ENCODE data around the gene FRMD8.

FRMD8 gene, protein sequence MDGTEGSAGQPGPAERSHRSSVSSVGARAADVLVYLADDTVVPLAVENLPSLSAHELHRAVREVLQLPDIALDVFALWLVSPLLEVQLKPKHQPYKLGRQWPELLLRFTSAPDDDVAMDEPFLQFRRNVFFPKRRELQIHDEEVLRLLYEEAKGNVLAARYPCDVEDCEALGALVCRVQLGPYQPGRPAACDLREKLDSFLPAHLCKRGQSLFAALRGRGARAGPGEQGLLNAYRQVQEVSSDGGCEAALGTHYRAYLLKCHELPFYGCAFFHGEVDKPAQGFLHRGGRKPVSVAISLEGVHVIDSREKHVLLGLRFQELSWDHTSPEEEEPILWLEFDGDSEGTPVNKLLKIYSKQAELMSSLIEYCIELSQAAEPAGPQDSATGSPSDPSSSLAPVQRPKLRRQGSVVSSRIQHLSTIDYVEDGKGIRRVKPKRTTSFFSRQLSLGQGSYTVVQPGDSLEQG

DNA sequence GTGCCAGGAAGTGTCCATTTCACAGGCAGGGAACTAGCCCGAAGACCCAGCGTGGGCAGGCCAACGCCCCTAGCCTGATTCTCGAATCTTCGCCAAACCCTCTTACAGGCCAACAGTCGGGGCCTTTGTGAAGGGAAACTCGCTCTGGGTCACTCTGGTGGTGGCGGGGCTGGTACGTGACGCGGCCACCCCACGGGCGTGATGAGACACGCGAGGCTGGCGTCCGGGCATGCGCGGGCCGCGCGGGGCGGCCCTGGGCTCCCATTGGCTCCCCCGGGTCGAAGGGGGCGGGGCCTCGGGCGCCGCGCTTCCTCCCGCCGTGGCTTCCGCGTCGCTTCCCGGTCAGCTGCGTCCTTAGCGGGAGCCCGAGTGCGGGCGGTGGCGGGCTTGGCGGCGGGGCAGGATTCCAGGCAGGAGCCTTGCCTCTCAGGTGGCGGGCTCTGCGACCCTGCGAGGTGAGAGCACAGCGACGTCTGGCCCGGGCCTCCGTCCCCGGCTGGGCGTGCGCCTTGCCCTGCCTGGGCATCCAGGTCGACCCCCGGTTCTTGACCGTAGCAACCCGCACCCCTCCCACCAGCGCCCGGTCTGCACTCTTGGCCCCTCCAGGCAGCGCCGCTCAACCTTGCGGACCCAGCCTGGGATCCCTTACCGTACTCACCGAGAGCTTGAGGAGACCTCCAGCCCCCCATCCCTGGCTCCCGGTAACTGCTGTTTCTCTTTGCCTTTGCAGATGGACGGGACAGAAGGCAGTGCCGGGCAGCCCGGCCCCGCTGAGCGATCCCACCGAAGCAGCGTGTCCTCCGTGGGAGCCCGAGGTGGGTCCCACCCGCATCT, at the start of gene FRMD8:
Gene FRMD8 (plus strand): TSS at position 331 of the 834 bp plus-strand sequence. CDS start 400 bp downstream, at position 731.
- DNase-seq (ENCODE audit: low spot score): peak; percentile 75

DNA sequence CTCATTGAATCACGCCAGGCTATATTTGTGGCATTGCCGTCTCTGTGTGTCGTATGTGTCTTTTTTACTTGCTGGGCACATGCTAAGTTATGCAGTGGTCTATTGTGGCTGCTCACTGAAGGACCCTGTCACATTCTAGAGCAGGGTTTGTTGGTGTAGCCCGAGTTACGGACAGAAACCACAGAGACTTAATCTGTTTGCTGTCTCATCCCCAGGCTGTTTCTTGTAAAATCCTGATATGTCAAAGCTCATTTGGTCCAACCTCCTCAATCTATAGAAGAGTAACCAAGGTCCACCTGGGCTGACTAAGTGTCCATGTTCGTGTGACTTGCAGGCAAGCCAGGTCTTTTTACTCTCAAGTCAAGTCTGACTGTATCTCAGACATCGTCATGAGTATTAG, 47.8 kb upstream of the FRMD8 start:
- no peak for DNase-seq (ENCODE audit: low spot score)

DNA sequence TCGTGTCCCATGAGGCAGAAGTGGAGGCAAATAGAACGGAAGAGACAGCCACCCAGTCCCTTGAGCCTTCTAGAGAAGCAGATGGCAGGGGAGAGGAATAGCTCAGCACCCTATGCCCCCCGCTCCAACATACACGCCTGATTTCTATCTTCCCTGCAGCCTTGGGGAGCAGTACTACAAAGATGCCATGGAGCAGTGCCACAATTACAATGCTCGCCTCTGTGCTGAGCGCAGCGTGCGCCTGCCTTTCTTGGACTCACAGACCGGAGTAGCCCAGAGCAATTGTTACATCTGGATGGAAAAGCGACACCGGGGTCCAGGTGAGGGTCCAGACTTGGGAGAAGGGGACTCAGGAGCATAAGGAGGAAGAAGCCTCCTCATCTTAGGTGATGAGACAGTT, 46.2 kb upstream of the FRMD8 start:
- DNase-seq (ENCODE audit: low spot score): no peak

- DNase-seq (ENCODE audit: low spot score): no peak
These were observed 44.6 kb upstream of the FRMD8 start for GRCh38 chr11:65341856-65342255.

GRCh38 chr11:65351511-65351910, 34.9 kb upstream of the FRMD8 start:
- no peak for DNase-seq (ENCODE audit: low spot score)

DNA sequence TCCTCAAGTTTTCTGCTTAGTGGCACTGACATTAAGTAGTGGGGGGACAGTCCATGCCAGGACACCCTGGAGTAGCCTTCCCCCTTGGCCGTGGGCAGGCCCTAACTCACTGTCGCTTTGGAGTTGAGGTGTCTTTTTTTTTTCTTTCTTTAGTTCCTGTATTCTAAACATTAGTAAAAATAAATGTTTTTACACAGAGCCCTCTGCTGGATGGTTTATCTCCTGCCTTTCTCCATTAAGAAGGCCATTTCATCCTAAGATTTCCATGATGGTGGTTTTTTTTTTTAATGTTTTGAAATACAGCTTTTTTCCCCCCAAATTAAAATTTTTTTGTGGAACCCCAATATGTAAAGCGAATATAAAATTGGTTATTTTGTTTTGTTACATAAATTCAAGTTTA, 33.7 kb upstream of the FRMD8 start:
- DNase-seq (ENCODE audit: low spot score): no peak

- DNase-seq (ENCODE audit: low spot score): no peak
These were observed 33.1 kb upstream of the FRMD8 start for GRCh38 chr11:65353376-65353775.

GRCh38 chr11:65353900-65354264, 32.6 kb upstream of the FRMD8 start:
- no peak for DNase-seq (ENCODE audit: low spot score)

DNA sequence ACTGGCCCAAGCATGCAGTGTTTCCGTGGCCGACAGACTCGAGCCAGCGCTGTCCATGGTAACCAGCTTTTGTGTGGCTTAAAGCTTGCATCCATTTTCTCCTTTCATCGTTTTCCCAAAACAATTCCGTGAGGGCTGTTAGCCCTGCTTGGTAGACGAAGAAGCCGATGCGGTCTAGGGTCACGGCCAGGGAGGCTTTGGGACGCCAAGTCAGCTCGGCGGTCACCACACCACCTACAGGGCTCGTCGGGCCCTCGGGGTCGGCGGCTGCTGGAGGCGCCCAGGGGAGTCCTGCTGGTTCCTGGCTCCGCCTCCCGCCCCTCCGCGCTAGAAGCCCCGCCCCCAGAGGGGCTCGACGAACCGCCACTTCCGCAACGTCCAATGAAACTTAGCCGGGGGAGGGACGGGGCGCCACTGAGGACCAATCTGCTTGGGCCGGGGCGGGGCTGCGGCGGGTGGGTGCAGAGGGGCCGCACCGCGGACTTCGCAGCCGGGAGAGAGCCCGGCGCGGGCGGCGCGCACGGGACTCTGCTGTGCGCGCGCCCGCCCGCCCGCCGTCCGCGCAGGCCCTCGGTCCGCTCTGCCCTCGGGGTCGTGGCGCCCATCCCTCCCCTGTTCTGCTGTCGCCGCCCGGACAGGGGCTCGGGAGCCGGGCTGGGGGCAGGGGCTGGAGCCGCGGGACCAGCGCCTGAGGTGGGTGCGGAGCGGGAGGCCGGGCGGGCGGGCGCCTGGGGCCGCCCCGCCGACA, 32.0 kb upstream of the FRMD8 start, which contains the start of gene TIGD3:
Gene TIGD3 (plus strand): TSS at position 487 of the 748 bp plus-strand sequence. CDS start 1,058 bp downstream, outside the sequence.
- DNase-seq (ENCODE audit: low spot score): peak; percentile 91

DNA sequence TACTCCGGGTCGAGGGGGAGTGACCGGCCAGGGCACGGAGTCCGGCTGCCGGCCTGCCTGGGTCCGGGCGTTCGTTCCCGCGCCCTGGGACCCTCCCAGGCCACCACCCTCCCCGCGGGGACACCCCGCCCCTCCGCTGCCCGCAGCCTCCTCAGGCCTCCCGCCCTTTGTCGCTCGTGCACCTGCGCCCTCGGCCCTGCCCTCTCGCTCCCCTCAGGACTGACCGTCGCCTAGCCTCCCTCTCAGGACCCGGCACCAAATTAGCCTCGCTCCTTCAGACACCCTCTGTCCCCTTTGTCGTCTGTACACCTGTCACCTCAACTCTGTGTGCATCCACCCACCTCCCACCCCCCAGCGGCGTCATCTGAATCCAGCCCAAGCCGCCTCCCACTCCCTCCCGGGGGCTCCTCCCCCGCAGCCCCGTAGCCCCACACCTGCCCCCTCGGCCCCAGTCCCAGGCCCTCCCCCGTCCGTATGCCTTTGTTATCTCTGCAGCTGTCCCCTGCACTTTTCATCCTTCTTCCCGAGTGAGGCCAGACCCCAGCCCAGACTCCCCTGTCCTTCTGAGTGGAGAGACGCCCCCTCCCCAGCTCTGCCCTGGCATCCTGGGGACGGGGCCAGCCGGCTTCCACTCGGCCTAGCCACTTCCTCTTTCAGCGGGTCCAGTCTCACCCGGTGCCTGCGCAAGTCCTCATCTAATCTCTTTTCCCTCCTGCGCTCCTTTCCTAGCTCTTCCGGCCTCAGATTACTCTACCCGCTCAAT, 31.2 kb upstream of the FRMD8 start:
- DNase-seq (ENCODE audit: low spot score): no peak

DNA sequence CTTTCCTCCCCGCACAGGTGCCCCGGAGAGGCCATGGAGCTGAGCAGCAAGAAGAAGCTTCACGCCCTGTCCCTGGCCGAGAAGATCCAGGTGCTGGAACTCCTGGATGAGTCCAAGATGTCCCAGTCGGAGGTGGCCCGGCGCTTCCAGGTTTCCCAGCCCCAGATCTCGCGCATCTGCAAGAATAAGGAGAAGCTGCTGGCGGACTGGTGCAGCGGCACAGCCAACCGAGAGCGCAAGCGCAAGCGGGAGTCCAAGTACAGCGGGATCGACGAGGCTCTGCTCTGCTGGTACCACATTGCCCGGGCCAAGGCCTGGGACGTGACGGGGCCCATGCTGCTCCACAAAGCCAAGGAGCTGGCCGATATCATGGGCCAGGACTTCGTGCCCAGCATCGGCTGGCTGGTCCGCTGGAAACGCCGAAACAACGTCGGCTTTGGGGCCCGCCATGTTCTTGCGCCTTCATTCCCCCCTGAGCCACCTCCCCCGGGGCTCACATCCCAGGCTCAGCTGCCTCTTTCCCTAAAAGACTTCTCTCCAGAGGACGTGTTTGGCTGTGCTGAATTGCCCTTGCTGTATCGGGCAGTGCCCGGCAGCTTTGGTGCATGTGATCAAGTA, 30.6 kb upstream of the FRMD8 start:
- DNase-seq (ENCODE audit: low spot score): no peak

- no peak for DNase-seq (ENCODE audit: low spot score)
These were observed 30.0 kb upstream of the FRMD8 start for GRCh38 chr11:65356394-65356972.

DNA sequence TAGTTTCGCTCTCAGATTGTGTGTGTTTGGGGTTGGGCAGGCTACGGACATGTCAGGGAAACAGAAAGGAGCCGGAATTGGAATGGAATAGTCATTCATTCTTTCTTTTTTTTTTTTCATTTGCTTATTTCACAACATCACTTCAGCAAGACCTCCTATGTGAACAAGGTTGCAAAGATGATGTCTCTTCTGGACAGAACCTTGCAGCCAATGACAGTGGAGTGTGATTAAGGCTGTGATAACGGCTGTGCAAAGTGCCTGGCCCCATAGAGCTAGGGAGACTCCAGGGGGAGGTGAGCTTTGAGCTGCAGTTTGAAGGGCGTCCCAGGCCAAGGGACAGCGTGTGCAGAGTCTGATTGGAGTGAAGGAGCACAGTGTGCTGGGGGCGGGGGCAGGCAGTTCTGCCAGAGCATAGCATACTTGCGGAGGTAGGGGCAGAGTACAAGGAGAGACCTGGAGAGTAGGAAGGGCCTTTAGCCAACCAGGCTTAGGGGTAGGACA, 28.5 kb upstream of the FRMD8 start:
- DNase-seq (ENCODE audit: low spot score): no peak

DNA sequence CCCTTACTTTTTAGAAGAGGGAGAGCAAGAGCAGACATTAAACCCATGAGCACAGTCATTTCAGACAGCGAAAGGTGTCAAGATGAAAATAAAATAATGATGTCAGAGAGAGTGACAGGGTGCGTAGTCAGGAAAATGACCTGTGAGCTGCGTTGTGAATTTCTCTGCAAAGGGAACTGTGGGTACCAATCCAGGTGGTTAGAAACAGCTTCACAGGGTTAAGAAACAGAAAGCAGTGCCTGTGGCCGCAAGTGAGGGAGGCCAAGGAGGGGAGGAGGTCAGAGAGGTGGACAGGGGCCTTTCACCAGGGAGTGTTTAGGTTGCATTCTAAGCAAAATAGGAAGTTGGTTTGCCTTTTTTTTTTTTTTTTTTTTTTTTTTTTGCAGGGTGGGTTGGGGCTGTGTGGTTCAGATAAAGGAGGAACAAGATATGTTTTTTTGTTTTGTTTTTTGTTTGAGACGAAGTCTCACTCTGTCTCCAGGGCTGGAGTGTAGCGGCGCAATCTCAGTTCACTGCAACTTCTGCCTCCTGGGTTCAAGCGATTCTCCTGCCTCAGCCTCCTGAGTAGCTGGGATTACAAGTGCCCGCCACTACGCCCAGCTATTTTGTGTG, 24.0 kb upstream of the FRMD8 start:
- DNase-seq (ENCODE audit: low spot score): no peak

- DNase-seq (ENCODE audit: low spot score): no peak
These were observed 23.5 kb upstream of the FRMD8 start for GRCh38 chr11:65362966-65363365.

DNA sequence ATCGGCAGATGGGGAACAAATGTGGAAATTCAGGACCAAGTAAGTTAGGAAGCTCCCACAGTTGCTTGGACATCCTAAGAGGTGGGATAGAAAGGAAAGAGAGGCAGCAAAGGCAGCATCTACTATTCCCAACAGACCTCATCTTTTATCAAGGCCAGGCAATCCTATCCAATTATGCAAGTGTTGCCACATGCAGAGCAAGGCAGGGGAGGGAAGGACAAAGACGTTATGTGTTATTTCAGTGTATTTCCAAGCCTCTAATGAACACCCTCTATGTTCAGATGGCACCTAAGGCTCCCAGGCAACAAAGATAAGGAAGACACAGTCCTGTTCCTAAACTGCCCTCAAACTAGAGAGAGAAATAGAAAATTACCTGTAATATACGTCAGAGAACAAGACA, 22.7 kb upstream of the FRMD8 start:
- no peak for DNase-seq (ENCODE audit: low spot score)

DNA sequence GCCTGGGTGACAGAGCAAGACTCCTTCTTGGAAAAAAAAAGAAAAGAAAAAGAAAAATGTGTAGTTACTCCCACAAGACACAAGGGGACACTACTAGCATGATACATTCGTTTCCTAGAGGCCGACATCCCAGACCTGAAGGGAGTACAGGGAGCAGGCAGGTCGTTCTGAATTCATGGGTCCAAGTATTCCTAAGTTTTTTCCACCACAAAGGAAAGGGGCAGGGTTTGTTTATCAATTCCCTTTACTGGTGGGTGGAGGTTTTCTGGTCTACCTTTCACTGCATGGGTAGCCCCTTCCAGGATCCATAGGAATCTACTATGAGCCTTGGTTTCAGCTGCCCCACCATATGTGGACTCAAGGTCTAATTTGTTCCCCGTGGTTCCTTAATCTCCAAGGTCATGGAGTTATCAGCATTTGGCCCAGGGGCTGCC, 20.1 kb upstream of the FRMD8 start:
- DNase-seq (ENCODE audit: low spot score): peak; percentile 81

- DNase-seq (ENCODE audit: low spot score): no peak
These were observed 15.8 kb upstream of the FRMD8 start for GRCh38 chr11:65370659-65371049.

DNA sequence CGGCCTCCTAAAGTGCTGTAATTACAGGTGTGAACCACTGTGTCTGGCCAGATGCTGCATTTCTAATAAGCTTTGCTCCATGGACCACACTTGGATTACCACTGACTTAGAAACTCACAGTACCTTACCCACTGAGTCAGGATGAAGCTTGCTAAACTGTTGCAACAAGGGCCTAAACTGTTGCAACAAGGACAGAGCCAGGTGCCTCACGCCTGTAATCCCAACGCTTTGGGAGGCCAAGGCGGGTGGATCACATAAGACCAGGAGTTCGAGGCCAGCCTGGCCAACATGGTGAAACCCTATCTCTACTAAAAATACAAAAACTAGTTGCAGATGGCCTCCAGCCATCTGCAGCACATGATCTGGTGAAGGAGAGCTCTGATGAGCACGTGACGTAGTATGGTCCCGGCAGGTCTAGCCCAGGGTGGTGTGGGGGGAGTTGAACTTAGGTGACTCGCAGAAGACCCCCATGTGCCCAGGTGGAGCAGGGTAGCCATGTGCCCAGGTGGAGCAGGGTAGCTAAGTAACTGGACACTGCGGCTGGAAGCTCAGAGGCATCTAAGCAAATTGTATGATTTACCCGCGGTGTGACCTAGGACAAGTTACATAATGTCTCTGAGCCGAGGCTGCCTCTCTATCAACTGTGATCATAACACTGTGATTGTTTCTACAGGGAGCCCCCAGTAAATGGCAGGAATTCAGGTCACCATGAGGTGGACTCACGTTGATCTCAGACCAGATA, 12.4 kb upstream of the FRMD8 start:
- DNase-seq (ENCODE audit: low spot score): no peak
